ENCODE measurements around the gene CDCP1.
A peak's percentile ranks its signal among the peaks of the same experiment; 100 is the strongest.
"Not testable (repeated sequence)": the region's sequence is repeated elsewhere in the genome, so short reads cannot be mapped to it uniquely, and the experiment has no call there.

The CDCP1 gene

DNA sequence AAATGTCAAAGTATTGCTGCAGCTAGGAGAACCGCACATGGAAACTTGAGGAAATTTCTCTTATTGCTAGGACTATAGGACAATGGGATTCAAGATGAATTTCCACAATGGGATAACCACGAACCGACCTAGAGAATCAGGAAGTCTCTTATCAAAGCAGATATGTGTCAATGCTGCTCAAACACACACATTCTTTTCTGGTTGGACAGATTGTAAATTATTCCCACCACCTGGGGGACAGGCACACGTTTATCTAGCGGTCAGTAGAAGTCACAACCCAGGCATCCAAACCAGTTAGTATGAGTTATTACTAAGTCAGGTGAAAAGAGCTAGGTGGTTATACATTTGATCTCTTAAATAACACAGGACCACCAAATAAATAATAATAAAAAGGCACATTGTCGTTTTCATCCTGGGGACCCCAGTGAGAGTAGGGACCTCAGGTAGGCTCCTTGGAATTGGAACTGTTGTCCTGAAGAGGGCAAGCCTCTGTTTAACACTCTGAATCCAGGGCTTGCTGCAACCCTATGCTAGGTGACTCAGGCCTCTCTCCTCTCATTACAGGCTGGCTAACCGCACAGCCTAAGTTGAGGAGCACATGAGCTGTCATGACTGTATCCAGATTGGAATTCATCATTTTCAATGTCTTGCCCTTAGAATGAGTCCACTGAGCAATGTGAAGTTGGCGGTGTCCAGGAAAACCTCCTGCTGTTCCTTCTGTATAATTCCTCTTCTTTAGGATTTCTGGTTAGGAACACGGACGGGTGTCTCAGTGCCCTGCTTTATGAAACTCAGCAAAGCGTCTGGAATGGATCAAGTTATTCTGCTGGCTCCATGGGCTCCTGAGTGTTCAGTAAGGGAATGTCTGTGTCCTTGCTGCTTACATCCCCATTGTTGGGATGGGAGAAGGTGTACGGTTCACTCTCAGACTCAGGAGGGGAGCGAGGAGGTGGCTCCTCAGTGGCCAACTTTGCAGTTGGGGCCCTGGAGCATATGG, 61.1 kb downstream of the CDCP1 start:
- no peak for DNase-seq (ENCODE audit: low read depth in 3 of 3, low spot score in 1 of 3)

DNA sequence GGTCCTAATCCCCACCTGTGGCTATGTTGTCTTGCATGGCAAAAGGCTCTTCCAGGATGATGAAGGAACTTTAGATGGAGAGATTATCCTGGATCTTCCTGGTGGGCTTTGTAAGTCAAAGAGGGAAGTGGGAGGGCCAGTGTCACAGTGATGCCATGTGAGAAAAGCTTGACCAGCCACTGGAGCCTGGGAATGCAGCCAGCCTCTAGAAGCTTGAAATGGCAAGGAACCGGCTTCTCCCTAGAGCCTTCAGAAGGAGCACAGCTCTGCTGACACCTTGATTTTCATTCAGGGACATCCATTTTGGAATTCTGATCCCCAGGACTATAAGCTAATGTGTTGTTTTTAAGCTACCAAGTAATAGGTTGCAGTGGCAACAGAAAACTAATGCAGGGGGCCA, 61.8 kb downstream of the CDCP1 start:
- no peak for DNase-seq (ENCODE audit: low read depth in 3 of 3, low spot score in 1 of 3)

DNA sequence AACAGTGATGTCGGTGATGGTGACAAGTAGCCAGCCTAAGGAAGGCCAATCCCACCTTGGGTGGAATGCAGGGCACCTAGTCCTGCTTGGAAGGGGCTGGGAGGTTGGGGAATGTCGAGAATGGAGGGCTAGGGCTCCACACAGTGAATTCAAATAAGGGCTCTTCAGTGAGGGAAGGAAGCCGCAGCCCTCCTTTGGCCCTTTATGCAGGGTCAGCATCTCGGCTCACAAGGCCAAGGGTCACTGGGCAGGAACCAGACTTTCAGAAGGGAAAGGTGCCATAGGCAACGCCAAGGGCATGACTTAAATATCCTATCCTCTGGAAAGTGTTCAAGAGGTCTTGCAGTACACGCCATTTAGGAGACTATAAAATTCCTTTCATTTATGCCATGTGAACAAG, 63.2 kb downstream of the CDCP1 start:
- DNase-seq (ENCODE audit: low read depth in 3 of 3, low spot score in 1 of 3) = no peak

DNA sequence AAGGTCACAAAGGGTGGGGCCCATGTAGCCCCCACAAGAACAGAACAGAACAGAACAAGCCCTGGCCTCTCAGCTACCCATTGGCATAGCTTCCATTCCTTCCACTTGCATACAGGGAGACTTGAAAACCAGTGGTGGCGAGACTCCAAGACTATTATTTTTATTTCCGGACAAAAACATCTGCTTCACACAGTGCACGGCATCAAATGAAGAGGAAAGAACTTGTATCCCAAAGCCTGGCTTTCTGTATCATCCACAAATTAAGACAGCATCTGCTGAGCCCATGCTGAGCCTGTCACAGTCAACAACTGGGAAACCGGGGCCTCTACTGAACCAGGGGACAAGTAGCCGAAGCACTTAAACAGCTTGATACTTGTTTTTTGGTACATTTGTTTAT, 64.0 kb downstream of the CDCP1 start:
- DNase-seq (ENCODE audit: low read depth in 3 of 3, low spot score in 1 of 3) = no peak

DNA sequence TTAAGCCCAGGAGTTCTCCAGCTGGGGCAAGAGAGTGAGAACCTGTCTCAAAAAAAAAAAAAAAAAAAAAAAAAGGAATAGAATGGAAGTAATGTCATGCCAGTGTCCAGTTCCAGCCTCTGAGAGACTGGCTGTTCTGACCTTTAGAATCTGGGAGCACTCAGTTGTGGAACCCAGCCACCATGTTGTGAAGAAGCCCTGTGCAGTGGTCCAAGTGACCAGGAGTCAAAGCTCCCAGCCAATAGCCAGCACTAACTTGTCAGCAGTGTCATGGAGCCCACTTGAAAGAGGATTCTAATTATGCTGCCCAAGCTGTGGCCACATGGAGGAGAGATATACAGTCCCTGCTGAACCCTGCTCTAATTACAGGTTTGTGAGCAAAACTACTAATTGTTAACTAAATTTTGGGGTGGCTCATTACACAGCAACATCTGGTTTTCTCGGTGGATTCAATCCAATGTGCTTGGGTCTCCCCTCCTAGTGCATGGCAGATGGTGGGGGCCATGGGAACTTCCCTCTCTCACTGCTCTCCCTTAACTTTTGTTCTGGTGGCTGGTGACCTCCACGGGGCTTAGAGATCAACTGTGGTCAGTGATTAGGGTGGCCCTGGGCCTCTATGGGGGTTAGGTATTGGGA, 64.6 kb downstream of the CDCP1 start:
- DNase-seq (ENCODE audit: low read depth in 3 of 3, low spot score in 1 of 3) = no peak

DNA sequence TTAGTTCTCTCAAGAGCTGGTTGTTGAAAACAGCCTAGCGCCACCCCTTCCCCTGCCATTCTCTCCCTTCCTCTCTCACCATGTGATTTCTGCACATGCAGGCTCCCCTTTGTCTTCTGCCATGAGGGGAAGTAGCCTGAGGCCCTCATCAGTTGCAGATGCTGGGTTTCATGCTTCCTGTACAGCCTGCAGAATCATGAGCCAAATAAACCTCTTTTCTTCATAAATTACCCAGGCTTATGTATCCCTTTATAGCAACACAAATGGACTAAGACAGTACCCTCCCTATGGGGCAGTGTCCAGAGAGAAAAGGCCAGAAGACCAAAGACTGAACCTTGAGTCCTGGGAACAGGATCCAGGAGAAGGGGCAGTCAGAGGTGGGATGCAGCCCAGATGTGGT, 65.4 kb downstream of the CDCP1 start:
- no peak for DNase-seq (ENCODE audit: low read depth in 3 of 3, low spot score in 1 of 3)

DNA sequence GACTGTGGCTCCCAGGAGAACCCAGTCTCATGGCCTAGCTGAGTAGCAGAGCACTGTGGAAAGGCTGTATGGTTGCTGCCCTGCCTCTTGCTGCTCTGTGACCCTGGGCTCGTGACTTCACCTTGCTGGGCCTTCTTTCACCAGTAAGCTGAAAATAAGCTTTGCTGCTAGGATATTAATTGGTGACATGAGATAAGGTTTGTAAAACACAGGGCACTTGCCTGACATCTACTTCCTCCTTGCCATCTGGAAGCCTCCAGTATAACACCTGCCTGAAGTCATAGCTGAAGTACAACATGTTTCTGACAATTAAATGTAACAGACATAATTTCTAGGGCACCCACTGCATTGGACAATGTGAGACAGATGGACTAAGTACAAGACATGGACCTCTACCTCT, 66.5 kb downstream of the CDCP1 start:
- DNase-seq (ENCODE audit: low read depth in 3 of 3, low spot score in 1 of 3) = no peak

DNA sequence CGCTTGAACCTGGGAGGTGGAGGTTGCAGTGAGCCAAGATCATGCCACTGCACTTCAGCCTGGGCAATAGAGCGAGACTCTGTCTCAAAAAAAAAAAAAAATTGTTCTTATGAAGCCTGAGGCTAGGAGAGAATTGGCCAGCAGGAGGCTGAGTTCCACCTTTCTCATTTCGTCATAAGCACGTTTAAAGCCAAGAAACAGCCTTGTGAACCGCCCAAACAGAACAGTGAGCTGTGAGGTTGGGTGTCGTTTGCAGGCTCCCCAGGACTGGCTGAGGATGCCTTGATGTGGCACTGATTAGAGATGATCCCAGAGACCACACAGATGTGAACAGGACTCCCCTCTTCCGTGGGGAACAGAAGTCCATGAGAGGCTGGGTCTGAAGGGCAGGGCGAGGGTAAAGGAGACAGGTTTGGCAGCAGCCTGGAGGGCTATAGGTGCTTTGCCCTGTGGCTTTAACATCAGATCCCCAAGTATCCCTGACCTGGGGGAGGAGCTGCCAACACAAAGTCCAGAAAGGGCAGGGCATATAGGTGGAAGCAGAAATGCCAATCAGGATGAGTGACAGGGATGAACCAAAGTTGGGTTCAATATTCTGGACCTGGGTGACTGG, 67.2 kb downstream of the CDCP1 start:
- DNase-seq (ENCODE audit: low read depth in 3 of 3, low spot score in 1 of 3) = no peak

DNA sequence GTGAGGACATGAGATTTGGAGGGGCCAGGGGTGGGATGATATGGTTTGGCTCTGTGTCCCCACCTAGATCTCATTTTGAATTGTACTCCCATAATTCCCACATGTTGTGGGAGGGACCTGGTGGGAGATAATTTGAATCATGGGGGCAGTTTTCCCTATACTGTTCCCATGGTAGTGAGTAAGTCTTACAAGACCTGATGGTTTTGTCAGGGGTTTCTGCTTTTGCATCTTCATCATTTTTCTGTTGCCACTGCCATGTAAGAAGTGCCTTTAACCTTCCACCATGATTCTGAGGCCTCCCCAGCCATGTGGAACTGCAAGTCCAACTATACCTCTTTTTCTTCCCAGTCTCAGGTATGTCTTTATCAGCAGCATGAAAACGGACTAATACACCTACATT, 67.9 kb downstream of the CDCP1 start:
- not testable (repeated sequence) for DNase-seq (ENCODE audit: low read depth in 3 of 3, low spot score in 1 of 3)

DNA sequence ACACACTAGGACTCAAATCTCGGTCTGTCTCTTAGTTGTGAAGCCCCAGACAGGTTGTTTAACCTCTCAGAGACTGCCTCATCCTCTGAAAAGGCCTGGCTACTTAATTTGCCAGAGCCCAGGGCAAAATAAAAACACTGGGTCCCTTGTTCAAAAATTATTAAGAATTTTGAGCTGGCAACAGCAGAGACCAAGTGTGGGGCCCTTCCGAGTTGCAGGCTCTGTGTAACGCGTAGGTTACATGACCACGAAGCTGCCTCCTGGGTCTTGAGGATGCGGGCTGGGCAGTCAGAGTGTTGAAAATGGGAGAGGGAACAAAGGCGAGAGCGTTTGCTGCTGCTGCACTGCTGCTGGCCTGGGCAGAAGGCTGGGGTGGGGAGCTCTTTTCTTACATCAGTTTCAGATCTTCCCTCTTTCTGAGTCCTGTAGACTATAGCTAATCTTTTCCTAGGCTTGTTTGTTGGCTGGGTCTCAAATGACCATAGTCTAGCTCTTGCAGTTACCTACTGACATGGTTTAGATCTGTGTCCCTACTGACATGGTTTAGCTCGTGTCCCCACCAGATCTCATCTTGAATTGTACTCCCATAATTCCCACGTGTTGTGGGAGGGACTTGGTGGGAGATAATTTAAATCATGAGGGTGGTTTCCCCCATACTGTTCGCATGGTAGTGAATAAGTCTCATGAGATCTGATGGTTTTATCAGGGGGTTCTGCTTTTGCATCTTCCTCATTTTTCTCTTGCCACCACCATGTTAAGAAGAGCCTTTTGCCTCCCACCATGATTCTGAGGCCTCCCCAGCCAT, 70.2 kb downstream of the CDCP1 start:
- no peak for DNase-seq (ENCODE audit: low read depth in 3 of 3, low spot score in 1 of 3)

DNA sequence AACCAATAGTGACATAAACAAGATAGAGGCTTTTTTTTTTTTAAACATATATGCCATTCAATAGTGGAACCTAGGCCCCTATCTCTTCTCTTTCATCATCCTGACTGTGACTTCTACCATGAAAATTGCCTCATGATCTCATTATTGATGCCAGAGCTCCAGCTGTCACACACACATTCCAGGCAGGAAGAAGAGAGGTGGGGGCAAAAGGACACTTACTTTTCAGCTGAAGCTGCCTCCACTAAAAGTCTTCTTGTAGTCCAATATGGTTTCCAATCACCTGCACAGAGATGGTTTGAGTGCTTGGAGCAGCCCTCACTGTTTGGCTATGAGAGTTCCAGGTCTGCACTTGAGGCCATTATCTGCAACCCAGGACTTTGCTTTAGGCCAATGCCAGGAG, 75.1 kb downstream of the CDCP1 start:
- DNase-seq (ENCODE audit: low read depth in 3 of 3, low spot score in 1 of 3) = no peak

DNA sequence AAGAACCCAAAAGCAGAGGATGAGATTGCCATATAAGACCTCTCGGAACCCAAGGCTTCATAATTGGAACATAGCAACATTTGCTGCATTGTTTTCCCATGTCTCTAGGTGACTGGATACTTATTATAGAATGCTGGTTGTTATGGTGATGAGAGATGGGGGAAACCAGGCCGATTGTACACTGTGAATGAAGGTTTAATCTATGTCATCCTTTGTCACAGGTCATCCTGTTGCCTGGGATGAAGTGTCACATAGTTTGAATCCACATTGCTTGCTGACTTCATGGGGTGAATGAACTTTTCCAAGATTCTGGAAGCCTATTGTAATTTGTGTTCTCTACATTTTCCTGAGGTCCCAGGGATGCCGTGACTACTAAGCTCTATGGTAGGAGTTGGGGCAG, 78.2 kb downstream of the CDCP1 start:
- DNase-seq (ENCODE audit: low read depth in 3 of 3, low spot score in 1 of 3) = no peak

DNA sequence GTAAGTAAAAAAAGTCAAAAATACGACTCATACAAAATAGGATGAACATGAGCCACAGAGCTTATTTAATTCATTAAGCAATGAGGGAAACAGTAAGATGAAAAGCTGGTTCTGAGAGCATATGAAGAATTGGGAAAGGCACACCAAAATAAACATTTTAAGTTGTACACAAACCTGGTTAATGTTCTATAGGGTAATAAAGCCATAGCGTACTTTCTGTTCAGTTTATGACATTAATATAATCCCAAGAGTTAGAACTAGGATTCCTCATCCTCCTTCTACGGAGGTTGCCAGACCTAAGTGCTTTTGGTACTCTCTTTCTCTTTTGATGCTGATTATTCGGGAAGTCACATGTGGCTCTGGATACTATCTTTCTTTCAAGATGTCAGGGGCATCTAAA, 78.7 kb downstream of the CDCP1 start:
- DNase-seq (ENCODE audit: low read depth in 3 of 3, low spot score in 1 of 3) = no peak

DNA sequence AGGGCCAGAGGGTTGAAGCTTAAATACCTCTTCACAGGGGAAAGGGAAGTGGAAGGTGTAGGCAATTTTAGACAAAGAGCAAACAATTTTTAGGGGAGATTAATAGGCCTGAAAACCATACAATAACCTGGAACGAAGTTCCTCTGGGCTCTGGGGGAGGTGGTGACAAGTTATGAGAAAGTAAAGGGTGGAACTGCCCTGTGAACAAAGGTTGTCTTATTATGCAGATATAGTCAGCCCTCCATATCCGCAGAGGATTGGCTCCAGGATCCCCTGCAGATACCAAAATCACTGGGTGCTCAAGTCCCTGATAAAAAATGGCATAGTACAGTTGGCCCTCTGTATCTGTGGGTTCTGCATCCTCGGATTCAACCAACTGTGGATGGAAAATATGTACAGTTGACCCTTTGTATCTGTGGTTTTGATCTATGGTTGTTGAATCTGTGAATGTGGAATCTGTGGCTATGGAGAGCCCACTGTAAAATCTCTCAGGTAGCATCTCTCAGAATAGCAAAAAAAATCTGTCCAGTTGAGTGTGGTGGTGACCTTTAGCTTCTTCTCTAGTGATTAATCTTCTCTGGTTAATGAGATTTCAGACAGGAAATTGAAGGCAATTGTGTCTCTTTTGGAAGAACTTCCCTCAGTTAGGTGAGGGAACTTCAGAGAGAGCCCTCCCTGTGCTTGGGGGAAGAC, 79.9 kb downstream of the CDCP1 start:
- DNase-seq (ENCODE audit: low read depth in 3 of 3, low spot score in 1 of 3) = no peak

DNA sequence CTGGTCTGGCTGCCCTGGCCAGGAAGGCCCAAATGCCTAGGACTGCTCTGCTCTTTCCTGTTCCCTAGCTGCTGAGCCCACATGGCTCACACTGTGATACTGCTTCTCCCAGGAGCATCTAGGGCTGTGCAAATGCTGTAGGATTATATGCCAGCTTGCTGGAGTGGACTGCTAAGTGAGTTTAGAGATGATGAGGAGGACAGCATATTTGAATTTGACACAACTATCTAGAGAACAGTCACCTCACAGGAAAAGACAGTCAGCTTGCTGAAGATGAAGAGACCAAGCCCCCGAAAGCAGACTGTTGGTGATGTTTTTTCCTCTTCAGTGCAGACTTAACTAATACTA, 80.8 kb downstream of the CDCP1 start:
- no peak for DNase-seq (ENCODE audit: low read depth in 3 of 3, low spot score in 1 of 3)

DNA sequence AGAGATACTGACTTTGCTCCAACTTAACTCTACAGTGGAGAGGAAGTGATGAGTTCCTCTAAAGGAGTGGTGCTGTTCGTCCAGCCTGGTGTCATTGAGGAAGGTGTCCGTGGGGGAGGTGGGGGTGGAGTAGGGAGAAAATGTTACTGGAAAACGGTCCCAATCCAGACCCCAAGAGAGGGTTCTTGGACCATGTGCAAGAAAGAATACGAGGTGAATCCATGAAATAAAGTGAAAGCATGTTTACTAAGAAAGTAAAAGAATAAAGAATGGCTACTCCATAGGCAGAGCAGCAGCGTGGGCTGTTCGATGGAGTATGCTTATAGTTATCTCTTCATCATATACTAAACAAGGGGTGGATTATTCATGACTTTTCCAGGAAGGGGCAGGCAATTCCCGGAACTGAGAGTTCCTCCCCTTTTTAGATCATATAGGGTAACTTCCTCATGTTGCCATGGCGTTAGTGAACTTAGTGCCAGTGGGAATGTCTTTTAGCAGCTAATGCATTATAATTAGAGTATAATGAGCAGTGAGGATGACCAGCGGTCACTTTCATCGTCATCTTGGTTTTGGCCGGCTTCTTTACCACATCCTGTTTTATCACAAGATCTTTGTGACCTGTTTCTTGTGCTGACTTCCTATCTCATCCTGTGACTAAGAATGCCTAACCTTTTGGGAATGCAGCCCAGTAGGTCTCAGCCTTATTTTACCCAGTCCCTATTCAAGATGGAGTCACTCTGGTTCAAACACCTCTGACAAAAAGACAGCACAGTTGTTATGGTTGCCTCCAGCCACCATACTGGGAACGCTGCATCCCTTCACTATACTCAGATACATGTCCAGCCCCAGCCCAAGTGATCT, 81.4 kb downstream of the CDCP1 start:
- DNase-seq (ENCODE audit: low read depth in 3 of 3, low spot score in 1 of 3) = peak in 1 of 3 donors; percentile 16

DNA sequence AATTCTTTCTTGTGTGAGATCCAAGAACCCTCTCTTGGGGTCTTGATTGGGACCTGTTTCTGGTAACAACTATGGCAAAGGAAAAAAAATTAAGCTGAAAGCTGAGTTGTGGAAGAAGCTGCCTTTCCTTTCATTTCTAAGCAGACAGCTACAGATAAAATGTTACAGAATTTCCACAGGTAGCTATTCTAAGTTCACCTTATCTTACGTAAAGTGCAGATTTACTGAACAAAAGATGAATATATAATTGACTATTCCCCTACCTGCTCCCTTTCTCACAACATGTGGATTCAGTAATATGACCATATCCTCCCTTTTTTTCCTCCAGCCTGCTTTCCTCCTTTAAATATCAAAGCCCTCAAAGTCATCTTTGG, 83.5 kb downstream of the CDCP1 start:
- no peak for DNase-seq (ENCODE audit: low read depth in 3 of 3, low spot score in 1 of 3)

DNA sequence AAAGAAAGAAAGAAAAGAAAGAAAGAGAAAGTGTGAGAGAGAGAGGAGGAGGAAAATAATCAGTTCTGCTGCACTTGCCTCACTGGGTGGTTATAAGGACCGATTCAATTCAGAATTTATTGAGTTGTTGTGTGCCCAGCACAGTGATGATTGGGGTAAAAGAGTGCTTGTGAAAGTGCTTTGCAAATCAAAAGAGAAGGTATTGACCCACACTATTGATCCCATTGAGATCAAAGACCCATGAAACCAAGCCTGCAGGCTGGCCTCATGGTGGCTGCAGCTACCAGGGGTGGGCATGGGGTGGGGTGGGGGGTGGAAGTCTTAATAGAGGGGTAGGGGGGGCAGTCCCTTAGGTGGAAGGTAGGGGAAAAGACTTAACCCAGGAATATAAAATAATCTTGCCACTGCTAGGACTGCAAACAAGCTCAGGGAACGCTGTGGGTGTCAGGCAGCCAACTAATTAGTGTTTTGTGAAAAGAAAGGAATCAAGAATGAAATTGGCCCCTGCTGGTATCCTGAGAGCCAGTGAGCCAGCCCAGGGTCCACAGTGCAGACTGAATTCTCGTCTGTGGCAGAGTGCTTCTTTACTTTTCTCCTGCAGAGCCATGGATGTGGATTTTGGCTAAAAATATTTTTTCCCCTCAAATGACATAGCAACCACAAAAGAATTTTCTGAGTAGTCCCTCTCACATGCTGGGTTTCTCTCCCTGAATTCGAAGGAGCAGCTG, 85.8 kb downstream of the CDCP1 start:
- no peak for DNase-seq (ENCODE audit: low read depth in 3 of 3, low spot score in 1 of 3)

DNA sequence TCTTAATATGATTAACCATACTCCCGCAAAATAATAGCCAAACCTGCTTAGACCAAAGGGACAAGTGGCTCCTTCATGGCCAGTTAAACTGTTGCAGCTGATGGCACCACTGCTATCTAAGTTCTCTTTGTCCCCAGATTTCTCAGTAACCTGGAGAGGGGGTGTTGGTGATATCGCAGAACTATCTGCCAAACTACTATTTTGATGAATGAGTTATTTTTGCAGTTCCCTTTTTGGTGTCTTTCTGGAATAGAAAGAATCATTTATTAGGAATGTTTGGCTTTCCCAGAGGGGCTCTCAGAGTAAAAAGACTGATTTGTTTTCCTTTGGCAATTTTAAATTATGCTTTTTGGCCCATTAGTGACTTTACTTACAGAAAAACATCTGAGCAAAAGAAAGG, 87.0 kb downstream of the CDCP1 start:
- DNase-seq (ENCODE audit: low read depth in 3 of 3, low spot score in 1 of 3) = no peak
